HepG2 (cell line): ENCODE measurements around the gene GPS1. TPM values are rescaled to one million over a fixed set of nuclear protein-coding genes. Genes with fewer than 3 reads are reported as not detected.

Experiments
- ATAC-seq: fragments of 200-7000 bp; cut with Tn5 transposase; 3 replicates; pipeline ENCODE4 v1.9.1; 2020; ENCODE audit warnings: mild to moderate bottlenecking, moderate library complexity
- BruUV-seq: library from RNA; stranded (reverse); fragments of 400-500 nt; replicated peaks from 2 replicates; lab custom pipeline; 2021; lab: Mats Ljungman, UMichigan
- CTCF ChIA-PET: fragments of 300-600 bp; formaldehyde crosslinking; extraction: SDS; loops from one replicate; lab custom pipeline; 2021; ENCODE audit warnings: low total read pairs, inconsistent platforms, low intra/inter-chr PET ratio; lab: Yijun Ruan, JAX
- POLR2A ChIA-PET: fragments of 350-600 bp; sonication (Branson Sonifier 250); formaldehyde crosslinking; loops from one replicate; lab custom pipeline; 2020; ENCODE audit warnings: antibody characterized with exemption, inconsistent platforms; lab: Yijun Ruan, JAX
- DNase-seq: peaks from one replicate; pipeline ENCODE4 v3.0.0-alpha.2; 2015; ENCODE audit warnings: low spot score
- FAIRE-seq: peaks from 3 replicates; lab custom pipeline; 2011; peaks lifted over from hg19 to GRCh38; lab: Jason Lieb, UNC
- H2AFZ ChIP-seq: one replicate; pipeline ENCODE4 v1.6.1; 2011; ENCODE audit warnings: low read length, inconsistent platforms
- H3K27ac ChIP-seq: fragments of 300-600 bp; 3 replicates; pipeline ENCODE4 v1.8.0; 2011; ENCODE audit warnings: mixed run types, mild to moderate bottlenecking, mixed read lengths, low read length, inconsistent platforms; ENCODE audit not compliant: insufficient read depth; ENCODE audit errors: extremely low read length
- H3K27me3 ChIP-seq, 2 experiments: fragments of 200-600 bp in 1 of 2; 2 replicates in 1 of 2; 3 replicates in 1 of 2; pipeline versions ENCODE4 v1.6.0 to v1.8.0; 2011; ENCODE audit warnings: low read length in 2 of 2, mild to moderate bottlenecking in 2 of 2, moderate library complexity in 2 of 2, inconsistent platforms in 1 of 2; ENCODE audit not compliant: insufficient read depth in 2 of 2, control insufficient read depth in 1 of 2
- H3K36me3 ChIP-seq, 2 experiments: fragments of 200-600 bp in 1 of 2; replicated peaks in 1 of 2; 2 replicates in 1 of 2; 3 replicates in 1 of 2; pipeline versions ENCODE4 v1.5.1 to v1.8.0; 2011; ENCODE audit warnings: low read length in 2 of 2, inconsistent platforms in 1 of 2; ENCODE audit not compliant: insufficient read depth in 2 of 2, control insufficient read depth in 1 of 2
- H3K4me1 ChIP-seq: 2 replicates; pipeline ENCODE4 v1.5.1; 2012; ENCODE audit warnings: low read length, inconsistent platforms; ENCODE audit not compliant: insufficient read depth
- H3K4me2 ChIP-seq: 2 replicates; pipeline ENCODE4 v1.6.0; 2011; ENCODE audit warnings: low read depth, low read length, inconsistent platforms
- H3K4me3 ChIP-seq, 3 experiments: fragments of 200-600 bp in 1 of 3; sonication (generic), shearing (Covaris generic) in 1 of 3; replicated peaks in 1 of 3; 2 replicates each; pipeline ENCODE4 v1.5.1; 2011 to 2016; ENCODE audit warnings: low read length in 3 of 3, inconsistent platforms in 2 of 3, low read depth in 2 of 3, mild to moderate bottlenecking in 2 of 3, control low read depth in 1 of 3, mixed read lengths in 1 of 3; ENCODE audit not compliant: insufficient read depth in 1 of 3
- H3K79me2 ChIP-seq: one replicate; pipeline ENCODE4 v1.6.1; 2011; ENCODE audit warnings: low read length, inconsistent platforms; ENCODE audit not compliant: insufficient read depth
- H3K9ac ChIP-seq: 2 replicates; pipeline ENCODE4 v1.6.0; 2011; ENCODE audit warnings: mild to moderate bottlenecking, low read depth, low read length, inconsistent platforms; ENCODE audit not compliant: insufficient read depth
- H3K9me3 ChIP-seq: 2 replicates; pipeline ENCODE4 v1.5.1; 2012; ENCODE audit warnings: mild to moderate bottlenecking, low read length
- H4K20me1 ChIP-seq: 2 replicates; pipeline ENCODE4 v1.6.0; 2011; ENCODE audit warnings: inconsistent platforms, mild to moderate bottlenecking, low read length, moderate library complexity; ENCODE audit not compliant: insufficient read depth
- HMG20B ChIP-seq: conservative IDR thresholded peaks from 2 replicates; pipeline ENCODE4 v1.6.1; 2016; ENCODE audit warnings: missing genetic modification reagents, missing compliant biosample characterization
- HNRNPLL ChIP-seq: fragments of 200-400 bp; formaldehyde crosslinking; IDR thresholded peaks from 2 replicates; pipeline ENCODE4 v1.6.1; 2017; ENCODE audit warnings: mild to moderate bottlenecking, low read depth, low read length; ENCODE audit not compliant: poor library complexity, severe bottlenecking
- IRX3 ChIP-seq: sonication (generic); formaldehyde crosslinking; IDR thresholded peaks from 2 replicates; pipeline ENCODE4 v1.8.1; 2023; ENCODE audit warnings: mild to moderate bottlenecking, low read depth, missing genetic modification reagents, borderline replicate concordance
- KDM5B ChIP-seq: sonication (generic); formaldehyde crosslinking; IDR thresholded peaks from 2 replicates; pipeline ENCODE4 v1.4.0; 2020; ENCODE audit warnings: missing genetic modification reagents, mild to moderate bottlenecking, borderline replicate concordance
- POGZ ChIP-seq: sonication (generic); formaldehyde crosslinking; IDR thresholded peaks from 2 replicates; pipeline ENCODE4 v1.4.0; 2020; ENCODE audit warnings: mild to moderate bottlenecking, missing genetic modification reagents
- SATB2 ChIP-seq: sonication (generic); formaldehyde crosslinking; IDR thresholded peaks from 2 replicates; pipeline ENCODE4 v1.5.0; 2020; ENCODE audit warnings: missing genetic modification reagents
- ZNF672 ChIP-seq: sonication (generic); formaldehyde crosslinking; IDR thresholded peaks from 2 replicates; pipeline ENCODE4 v1.8.1; 2022; ENCODE audit warnings: missing genetic modification reagents
- ZSCAN20 ChIP-seq: sonication (generic); formaldehyde crosslinking; IDR thresholded peaks from 2 replicates; pipeline ENCODE4 v1.4.0; 2020; ENCODE audit warnings: missing genetic modification reagents, mild to moderate bottlenecking, borderline replicate concordance
- WGBS: methylation state at CpG from one replicate; pipeline ENCODE4 v1.1.6; 2017; ENCODE audit warnings: low lambda C conversion rate; 5-methylcytosine and 5-hydroxymethylcytosine counted together
- in situ Hi-C: cut with HindIII; loops from 2 replicates; pipeline ENCODE4 v1.10.0; 2017; ENCODE audit warnings: low pct_unique_long_range_greater_than_20kb; ENCODE audit not compliant: extremely low pct_ligation_motif_present
- intact Hi-C: fragments of 100-400 bp; cut with micrococcal nuclease; formaldehyde crosslinking; loops from one replicate; pipeline ENCODE4 v1.10.0; 2022; ENCODE audit not compliant: unreplicated experiment
- polyA plus RNA-seq, 8 experiments: library from polyadenylated mRNA; depleted of rRNA in 3 of 8; stranded (reverse) in 7 of 8; unstranded in 1 of 8; fragments of >200 nt; fragmentation: Illumina TruSeq in 4 of 8; extraction: Trizol in 4 of 8; gene quantifications; 2 replicates each; pipeline versions ENCODE4 v1.2.1 to v1.2.3, GENCODE V29; 2011 to 2016; ENCODE audit warnings: low read depth in 4 of 8, missing spikeins in 1 of 8, mixed read lengths in 1 of 8; ENCODE audit not compliant: insufficient read depth in 1 of 8
- total RNA-seq, 5 experiments: library from RNA; depleted of rRNA; stranded (reverse); fragments of >200 nt; fragmentation: Illumina TruSeq; extraction: Trizol; gene quantifications; 2 replicates each; pipeline ENCODE4 v1.2.3, GENCODE V29; 2016; ENCODE audit warnings: low read depth in 1 of 5
- TF ChIP-seq, protein P1 (sequence below): sonication (generic); formaldehyde crosslinking; IDR thresholded peaks from 2 replicates; pipeline ENCODE4 v1.4.0; 2020; ENCODE audit warnings: mild to moderate bottlenecking, missing genetic modification reagents, borderline replicate concordance
- TF ChIP-seq, protein P2 (sequence below): sonication (generic); formaldehyde crosslinking; IDR thresholded peaks from 2 replicates; pipeline ENCODE4 v1.5.0; 2020; ENCODE audit warnings: mild to moderate bottlenecking, missing genetic modification reagents, borderline replicate concordance
- TF ChIP-seq, protein P3 (sequence below): sonication (generic); formaldehyde crosslinking; IDR thresholded peaks from 2 replicates; pipeline ENCODE4 v1.9.0; 2022; ENCODE audit warnings: low read depth, missing genetic modification reagents

GPS1 gene
- total and polyA plus RNA-seq, 2 of the 13 experiments (the other 11 are each of a cell fraction or from before 2014, with no cell fraction given): 124 to 128 TPM

DNA sequence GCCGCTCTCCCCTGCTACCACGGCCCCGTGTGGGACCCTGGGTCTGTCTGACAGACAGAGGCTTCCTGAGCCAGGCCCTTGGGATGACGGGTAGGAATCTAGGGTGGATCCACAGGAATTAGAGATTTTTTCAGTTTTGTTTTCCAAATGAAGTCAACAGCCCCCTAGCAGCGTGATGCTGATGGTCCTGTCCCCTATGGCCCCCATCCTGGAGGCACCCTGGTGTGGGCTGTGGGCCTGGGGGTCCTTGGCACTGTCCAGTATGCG lies 44.5 kb upstream of the GPS1 start (continued):
- no peak for TF ChIP-seq IRX3
- no peak for TF ChIP-seq SATB2 (CRISPR knock-in tag)
- no peak for TF ChIP-seq ZSCAN20 (CRISPR knock-in tag)
- TF ChIP-seq ZNF672 (CRISPR knock-in tag): 0 out of 2 replicates have a peak, but pooled peaks have one; percentile 7
- TF ChIP-seq, protein P1, sequence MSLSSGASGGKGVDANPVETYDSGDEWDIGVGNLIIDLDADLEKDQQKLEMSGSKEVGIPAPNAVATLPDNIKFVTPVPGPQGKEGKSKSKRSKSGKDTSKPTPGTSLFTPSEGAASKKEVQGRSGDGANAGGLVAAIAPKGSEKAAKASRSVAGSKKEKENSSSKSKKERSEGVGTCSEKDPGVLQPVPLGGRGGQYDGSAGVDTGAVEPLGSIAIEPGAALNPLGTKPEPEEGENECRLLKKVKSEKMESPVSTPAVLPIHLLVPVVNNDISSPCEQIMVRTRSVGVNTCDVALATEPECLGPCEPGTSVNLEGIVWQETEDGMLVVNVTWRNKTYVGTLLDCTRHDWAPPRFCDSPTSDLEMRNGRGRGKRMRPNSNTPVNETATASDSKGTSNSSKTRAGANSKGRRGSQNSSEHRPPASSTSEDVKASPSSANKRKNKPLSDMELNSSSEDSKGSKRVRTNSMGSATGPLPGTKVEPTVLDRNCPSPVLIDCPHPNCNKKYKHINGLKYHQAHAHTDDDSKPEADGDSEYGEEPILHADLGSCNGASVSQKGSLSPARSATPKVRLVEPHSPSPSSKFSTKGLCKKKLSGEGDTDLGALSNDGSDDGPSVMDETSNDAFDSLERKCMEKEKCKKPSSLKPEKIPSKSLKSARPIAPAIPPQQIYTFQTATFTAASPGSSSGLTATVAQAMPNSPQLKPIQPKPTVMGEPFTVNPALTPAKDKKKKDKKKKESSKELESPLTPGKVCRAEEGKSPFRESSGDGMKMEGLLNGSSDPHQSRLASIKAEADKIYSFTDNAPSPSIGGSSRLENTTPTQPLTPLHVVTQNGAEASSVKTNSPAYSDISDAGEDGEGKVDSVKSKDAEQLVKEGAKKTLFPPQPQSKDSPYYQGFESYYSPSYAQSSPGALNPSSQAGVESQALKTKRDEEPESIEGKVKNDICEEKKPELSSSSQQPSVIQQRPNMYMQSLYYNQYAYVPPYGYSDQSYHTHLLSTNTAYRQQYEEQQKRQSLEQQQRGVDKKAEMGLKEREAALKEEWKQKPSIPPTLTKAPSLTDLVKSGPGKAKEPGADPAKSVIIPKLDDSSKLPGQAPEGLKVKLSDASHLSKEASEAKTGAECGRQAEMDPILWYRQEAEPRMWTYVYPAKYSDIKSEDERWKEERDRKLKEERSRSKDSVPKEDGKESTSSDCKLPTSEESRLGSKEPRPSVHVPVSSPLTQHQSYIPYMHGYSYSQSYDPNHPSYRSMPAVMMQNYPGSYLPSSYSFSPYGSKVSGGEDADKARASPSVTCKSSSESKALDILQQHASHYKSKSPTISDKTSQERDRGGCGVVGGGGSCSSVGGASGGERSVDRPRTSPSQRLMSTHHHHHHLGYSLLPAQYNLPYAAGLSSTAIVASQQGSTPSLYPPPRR: no peak
- TF ChIP-seq HMG20B (CRISPR knock-in tag): no peak
- no peak for TF ChIP-seq POGZ
- TF ChIP-seq HNRNPLL: no peak

DNA sequence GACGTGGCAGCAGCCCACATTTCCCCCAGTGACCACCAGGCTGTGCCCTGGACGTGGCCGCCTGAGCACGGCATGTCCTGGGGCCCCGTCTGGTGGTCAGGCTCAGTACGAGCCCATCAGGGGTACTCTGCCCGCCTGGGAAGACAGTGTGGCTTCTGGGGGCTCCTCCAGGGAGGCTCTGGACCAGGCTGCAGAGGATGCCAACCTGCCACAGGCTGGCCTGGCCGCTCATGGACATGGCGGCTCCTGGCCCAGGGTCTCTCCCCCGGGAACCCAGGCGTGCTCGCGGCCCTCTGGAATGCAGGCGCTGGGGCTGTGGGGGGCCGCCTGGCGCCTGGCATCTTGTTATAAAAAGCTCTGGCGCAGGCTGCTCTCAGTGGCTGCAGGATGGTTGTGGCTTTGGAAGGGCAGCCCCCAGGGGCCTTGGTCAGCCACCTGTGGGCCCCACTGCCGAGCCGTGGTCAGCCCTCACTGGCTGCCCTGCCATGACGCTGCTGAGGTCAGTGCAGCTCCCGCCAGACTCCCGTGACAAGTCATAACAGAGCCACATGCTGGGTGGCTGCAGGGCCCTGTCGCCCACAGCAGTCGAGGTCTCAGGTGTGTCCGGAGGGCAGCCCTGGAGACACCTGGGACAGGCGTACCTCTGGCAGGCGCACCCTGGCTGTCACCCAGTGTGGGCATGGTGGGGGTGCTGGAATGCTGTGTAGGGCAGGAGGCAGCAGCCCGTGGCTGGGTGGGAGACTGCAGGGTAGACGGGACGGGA lies 44.0 kb upstream of the GPS1 start:
- over 99% methylated on average over 16 of the region's 30 CpGs for WGBS
- ChIA-PET CTCF (interaction anchor here (0.8 kb wide), 1 partner anchor 48 kb away, joined by 4 read pairs; no protein-coding TSS in a partner anchor), POLR2A (interaction anchor here (1.0 kb wide), 1 partner anchor 13 kb away, joined by 4 read pairs; no protein-coding TSS in a partner anchor)
- TF ChIP-seq, protein P2, sequence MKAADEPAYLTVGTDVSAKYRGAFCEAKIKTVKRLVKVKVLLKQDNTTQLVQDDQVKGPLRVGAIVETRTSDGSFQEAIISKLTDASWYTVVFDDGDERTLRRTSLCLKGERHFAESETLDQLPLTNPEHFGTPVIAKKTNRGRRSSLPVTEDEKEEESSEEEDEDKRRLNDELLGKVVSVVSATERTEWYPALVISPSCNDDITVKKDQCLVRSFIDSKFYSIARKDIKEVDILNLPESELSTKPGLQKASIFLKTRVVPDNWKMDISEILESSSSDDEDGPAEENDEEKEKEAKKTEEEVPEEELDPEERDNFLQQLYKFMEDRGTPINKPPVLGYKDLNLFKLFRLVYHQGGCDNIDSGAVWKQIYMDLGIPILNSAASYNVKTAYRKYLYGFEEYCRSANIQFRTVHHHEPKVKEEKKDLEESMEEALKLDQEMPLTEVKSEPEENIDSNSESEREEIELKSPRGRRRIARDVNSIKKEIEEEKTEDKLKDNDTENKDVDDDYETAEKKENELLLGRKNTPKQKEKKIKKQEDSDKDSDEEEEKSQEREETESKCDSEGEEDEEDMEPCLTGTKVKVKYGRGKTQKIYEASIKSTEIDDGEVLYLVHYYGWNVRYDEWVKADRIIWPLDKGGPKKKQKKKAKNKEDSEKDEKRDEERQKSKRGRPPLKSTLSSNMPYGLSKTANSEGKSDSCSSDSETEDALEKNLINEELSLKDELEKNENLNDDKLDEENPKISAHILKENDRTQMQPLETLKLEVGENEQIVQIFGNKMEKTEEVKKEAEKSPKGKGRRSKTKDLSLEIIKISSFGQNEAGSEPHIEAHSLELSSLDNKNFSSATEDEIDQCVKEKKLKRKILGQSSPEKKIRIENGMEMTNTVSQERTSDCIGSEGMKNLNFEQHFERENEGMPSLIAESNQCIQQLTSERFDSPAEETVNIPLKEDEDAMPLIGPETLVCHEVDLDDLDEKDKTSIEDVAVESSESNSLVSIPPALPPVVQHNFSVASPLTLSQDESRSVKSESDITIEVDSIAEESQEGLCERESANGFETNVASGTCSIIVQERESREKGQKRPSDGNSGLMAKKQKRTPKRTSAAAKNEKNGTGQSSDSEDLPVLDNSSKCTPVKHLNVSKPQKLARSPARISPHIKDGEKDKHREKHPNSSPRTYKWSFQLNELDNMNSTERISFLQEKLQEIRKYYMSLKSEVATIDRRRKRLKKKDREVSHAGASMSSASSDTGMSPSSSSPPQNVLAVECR (CRISPR knock-in tag): peak; percentile 38; the same call in 1 of the 2 replicates
- TF ChIP-seq, protein P3, sequence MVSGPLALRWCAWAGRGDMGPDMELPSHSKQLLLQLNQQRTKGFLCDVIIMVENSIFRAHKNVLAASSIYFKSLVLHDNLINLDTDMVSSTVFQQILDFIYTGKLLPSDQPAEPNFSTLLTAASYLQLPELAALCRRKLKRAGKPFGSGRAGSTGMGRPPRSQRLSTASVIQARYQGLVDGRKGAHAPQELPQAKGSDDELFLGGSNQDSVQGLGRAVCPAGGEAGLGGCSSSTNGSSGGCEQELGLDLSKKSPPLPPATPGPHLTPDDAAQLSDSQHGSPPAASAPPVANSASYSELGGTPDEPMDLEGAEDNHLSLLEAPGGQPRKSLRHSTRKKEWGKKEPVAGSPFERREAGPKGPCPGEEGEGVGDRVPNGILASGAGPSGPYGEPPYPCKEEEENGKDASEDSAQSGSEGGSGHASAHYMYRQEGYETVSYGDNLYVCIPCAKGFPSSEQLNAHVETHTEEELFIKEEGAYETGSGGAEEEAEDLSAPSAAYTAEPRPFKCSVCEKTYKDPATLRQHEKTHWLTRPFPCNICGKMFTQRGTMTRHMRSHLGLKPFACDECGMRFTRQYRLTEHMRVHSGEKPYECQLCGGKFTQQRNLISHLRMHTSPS: no peak
- TF ChIP-seq KDM5B: no peak; the same call in 1 of the 2 replicates

More for the DNA sequence above, 44.0 kb upstream of the GPS1 start:
- in situ Hi-C loops (no loop called here), intact Hi-C loops (no loop called here)
- H3K9ac ChIP-seq: no peak overlapping the region
- peaks cover 72% of the 10 kb centered on the region for H3K4me1 ChIP-seq
- H2AFZ ChIP-seq: no peak overlapping the region
- peaks cover 35% of the 10 kb centered on the region for H3K79me2 ChIP-seq
- H3K36me3 ChIP-seq: peaks cover 40 to 53% of the 10 kb centered on the region in 2 experiments
- DNase-seq (no peak), ATAC-seq (no peak; the same call in 1 of the 3 replicates), FAIRE-seq (no peak)
- H3K9me3 ChIP-seq: no peaks in the 10 kb centered on the region
- H3K27me3 ChIP-seq: no peaks in the 10 kb centered on the region
- no peaks in the 10 kb centered on the region for H4K20me1 ChIP-seq
- H3K27ac ChIP-seq: no peak overlapping the region
- H3K4me3 ChIP-seq: no peak overlapping the region
- BruUV-seq: no TSS peak
- no peak overlapping the region for H3K4me2 ChIP-seq
